Stimulated activated naive CD4-positive, alpha-beta T cell treated with Interleukin-2 at 50 U/mL for 16 hours (primary cell): ENCODE results near the gene TMED8.

Experiments used
- DNase-seq: peaks from one replicate; lab custom pipeline; 2025; lab: John Stamatoyannopoulos, UW

The TMED8 gene

GRCh38 chr14:77296155-77296554 lies 80.7 kb downstream of the TMED8 start:
- no peak for DNase-seq

DNA sequence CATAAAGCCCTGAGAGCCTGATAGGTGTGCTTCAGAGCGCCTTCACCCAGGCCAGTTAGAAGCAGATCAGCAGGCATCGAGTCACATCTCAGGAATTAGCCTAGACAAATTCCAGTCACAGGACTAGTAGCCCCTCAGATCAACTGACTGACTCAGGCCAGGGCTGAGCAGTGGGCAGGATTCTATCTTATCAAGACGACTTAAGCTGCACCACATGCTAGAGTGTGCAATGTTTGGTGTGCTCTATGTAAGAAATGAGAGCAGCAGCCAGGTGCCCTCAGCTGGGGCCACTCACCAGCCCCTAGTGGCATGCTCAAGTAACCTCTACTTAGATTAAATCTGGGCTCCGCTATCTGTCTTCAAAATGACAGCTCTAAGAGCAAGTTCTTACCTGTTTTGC lies 86.2 kb downstream of the TMED8 start:
- no peak for DNase-seq

DNA sequence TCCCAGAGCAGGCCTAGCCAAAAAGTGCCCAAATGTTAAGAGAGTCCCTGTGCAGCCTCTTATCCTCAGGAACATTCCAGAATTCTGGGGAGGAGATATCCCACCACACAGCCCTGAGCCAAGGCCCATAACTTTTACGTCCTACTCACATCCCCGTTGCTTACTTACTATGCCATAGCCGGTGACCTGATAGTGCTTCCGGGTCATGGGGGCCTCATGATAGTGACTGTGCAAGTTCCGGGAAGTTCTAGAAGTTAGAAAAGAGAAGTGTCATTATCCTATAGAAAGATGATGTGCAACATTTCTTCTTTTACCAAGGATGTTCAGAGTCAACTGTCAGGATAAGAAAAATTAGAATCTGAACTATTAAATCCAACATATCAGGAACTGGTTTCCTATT lies 90.3 kb downstream of the TMED8 start:
- no peak for DNase-seq
